ENCODE data around the gene PPIB. TPM values are rescaled to one million over a fixed set of nuclear protein-coding genes. Genes with fewer than 3 reads are reported as not detected.

Gene PPIB
- total RNA-seq, 1 experiment from 2014 or later = 433 TPM

- Histone ChIP-seq H3K79me1 (ENCODE audit: insufficient read depth, low read depth, low read length, poor library complexity, severe bottlenecking) (no peaks in the 10 kb centered on the region), H3T11ph (ENCODE audit: low read length) (no peak overlapping the region), H2AK5ac (ENCODE audit: insufficient read length, low read length) (no peak overlapping the region), H2BK5ac (ENCODE audit: insufficient read length, low read length) (no peak overlapping the region), H3K79me2 (ENCODE audit: insufficient read depth, low read length) (no peaks in the 10 kb centered on the region), H3K27me3 (ENCODE audit: insufficient read depth, low read length) (no peaks in the 10 kb centered on the region), H3K9me3 (ENCODE audit: control insufficient read depth, low read depth, low read length) (no peaks in the 10 kb centered on the region), H3K56ac (ENCODE audit: insufficient read length, low read depth, low read length) (no peak overlapping the region), H3K23me2 (ENCODE audit: insufficient read length, low read depth, low read length, poor library complexity, severe bottlenecking) (no peaks in the 10 kb centered on the region), H4K5ac (ENCODE audit: insufficient read length, low read depth, low read length) (no peak overlapping the region), H3K9ac (ENCODE audit: extremely low read depth, insufficient read length, low read length) (no peak overlapping the region), H3K4ac (ENCODE audit: low read depth, low read length) (no peak overlapping the region), H4K8ac (replicated peaks; ENCODE audit: insufficient read length, low read depth, low read length) (no peak overlapping the region), H3K4me2 (ENCODE audit: insufficient read depth, insufficient read length, low read length) (no peak overlapping the region), H4K91ac (ENCODE audit: insufficient read length, low read depth, low read length) (no peak overlapping the region), H2BK15ac (ENCODE audit: low read depth, low read length) (no peak overlapping the region), H3K27ac (ENCODE audit: insufficient read length, low read depth, low read length) (no peak overlapping the region), H3K14ac (ENCODE audit: insufficient read depth, low read length) (no peak overlapping the region), H2AFZ (ENCODE audit: low read length) (no peak overlapping the region), H3K23ac (ENCODE audit: insufficient read length, low read depth, low read length) (no peak overlapping the region), H2BK20ac (ENCODE audit: low read depth, low read length, poor library complexity, severe bottlenecking) (no peak overlapping the region), H4K20me1 (ENCODE audit: control insufficient read depth, insufficient read depth, insufficient read length) (no peaks in the 10 kb centered on the region), H2BK12ac (ENCODE audit: insufficient read length, low read depth, low read length) (no peak overlapping the region), H3K18ac (ENCODE audit: insufficient read length, low read depth, low read length) (no peak overlapping the region), H3K4me1 (ENCODE audit: insufficient read depth, low read length) (no peaks in the 10 kb centered on the region), H2BK120ac (ENCODE audit: low read depth, low read length, poor library complexity, severe bottlenecking) (no peak overlapping the region)
- WGBS (ENCODE audit: extremely low coverage, insufficient read length, low lambda C conversion rate) = no CpG with 5 or more reads among the region's 2 CpGs
- no peak overlapping the region for H3K4me3 Mint-ChIP-seq
- TF ChIP-seq CTCF (conservative IDR thresholded peaks at IDR 0.05) = no peak
- no peak overlapping the region for H3K27ac Mint-ChIP-seq
- peaks cover 0 to 7% of the 10 kb centered on the region in 2 experiments; a peak in 1 of 4 replicates for H3K4me1 Mint-ChIP-seq
- no peak for DNase-seq
- no peaks in the 10 kb centered on the region for H3K27me3 Mint-ChIP-seq (ENCODE audit: low read depth)
- H3K36me3 Mint-ChIP-seq (ENCODE audit: insufficient read depth in 1 of 3, low read depth in 3 of 3) = peaks cover 0 to 12% (median 8%) of the 10 kb centered on the region in 3 experiments; a peak in 4 of 7 replicates
- no peaks in the 10 kb centered on the region for H3K9me3 Mint-ChIP-seq
Measured at GRCh38 chr15:64187396-64188191, 24.8 kb upstream of the PPIB start.
